ENCODE measurements around the gene ROR2.

DNA sequence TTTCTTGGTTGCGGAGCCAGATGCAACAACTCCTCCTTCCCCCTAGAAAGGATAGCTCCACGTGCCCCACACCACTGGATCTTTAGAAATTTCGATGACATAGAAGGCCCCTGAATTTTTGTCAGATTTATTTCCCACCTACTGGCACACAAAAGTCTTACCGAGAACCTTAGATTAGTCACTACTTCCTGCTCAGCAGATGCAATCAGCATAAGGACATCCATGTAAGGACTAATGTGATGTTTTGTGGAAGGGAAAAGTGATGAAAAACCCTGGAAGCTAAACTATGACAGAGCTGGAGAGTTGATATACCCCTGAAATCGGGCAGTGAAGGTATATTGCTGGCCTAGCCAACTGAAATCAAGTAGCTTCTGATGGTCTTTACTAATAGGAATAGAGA is 400.9 kb downstream of the ROR2 start:
- TF ChIP-seq EZH2 (IDR thresholded peaks at IDR 0.05; ENCODE audit: insufficient read depth, poor library complexity, severe bottlenecking) (no peak), EZH2phosphoT487 (IDR thresholded peaks at IDR 0.05; ENCODE audit: insufficient read depth, low read depth) (no peak)

Measured in GM23248 (cell line).